Hypothalamus (tissue), 51 donors: ENCODE results near the gene NIPA2.

ENCODE experiments used
- DNase-seq, 51 donors: peaks; one replicate each; lab custom pipeline; 2025; lab: John Stamatoyannopoulos, UW

The NIPA2 gene

GRCh38 chr15:22831473-22831872 lies 7.0 kb upstream of the NIPA2 start:
- no peak for DNase-seq

- DNase-seq: no peak
Observed at GRCh38 chr15:22839046-22839695, 705 bp downstream of the NIPA2 start.

GRCh38 chr15:22844421-22845288 lies 6.2 kb downstream of the NIPA2 start:
- no peak for DNase-seq

DNA sequence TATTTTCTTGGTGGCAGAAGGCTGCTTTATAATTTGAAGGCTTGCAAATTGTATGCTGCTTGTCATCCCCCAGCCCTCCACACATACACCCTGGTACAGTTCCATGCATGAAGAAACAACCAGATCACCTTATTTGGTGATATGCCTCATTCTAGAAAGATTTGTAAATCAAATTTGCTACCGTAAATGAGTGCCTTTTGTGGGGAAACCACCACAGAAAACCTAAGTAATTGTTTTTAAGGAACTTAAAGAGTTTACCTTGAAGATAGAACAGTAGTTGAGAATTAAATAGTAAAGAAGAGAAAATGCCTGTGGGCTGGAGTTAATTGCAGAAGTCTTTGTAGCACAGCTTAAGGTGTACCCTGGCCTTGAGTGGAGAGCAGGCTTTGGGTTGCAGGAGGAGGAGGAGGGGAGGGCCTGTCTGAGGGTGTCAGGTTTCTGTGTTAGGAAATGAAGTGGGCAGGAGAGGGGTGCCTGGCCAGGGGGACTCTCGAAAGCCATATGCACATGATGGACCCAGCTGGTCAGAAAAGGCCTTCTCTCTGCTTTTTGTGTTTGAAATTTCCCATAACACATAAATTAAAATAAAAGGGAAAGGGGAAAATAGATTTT lies 6.9 kb downstream of the NIPA2 start:
- DNase-seq: no peak

- DNase-seq: no peak
Observed at GRCh38 chr15:22846073-22846472, 7.6 kb downstream of the NIPA2 start.

- no peak for DNase-seq
Observed at GRCh38 chr15:22850055-22850454, 11.6 kb downstream of the NIPA2 start.

GRCh38 chr15:22851513-22851912 lies 13.0 kb downstream of the NIPA2 start:
- DNase-seq: no peak

- DNase-seq: no peak
Observed at GRCh38 chr15:22855791-22856190, 17.3 kb downstream of the NIPA2 start.

DNA sequence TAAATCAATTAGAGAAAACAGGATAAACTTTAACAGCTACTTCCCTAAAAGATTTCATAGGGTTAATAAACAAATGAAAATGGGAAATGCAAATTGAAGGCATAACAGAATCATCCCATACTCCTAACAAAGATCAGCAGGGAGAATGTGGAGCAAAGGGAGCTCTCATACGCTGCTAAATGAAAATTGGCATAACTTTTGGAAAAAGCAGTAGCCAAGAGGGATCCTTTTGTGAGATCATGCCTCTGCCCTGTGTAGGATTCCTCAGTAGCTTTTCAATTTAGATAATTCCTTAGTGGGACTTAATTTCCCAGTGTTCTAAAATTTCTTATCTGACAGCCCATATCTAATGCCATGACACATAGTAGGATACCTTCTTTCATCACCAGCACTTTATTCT lies 18.2 kb downstream of the NIPA2 start:
- no peak for DNase-seq

- no peak for DNase-seq
Observed at GRCh38 chr15:22861161-22861560, 22.7 kb downstream of the NIPA2 start.

- no peak for DNase-seq
Observed at GRCh38 chr15:22863356-22863755, 24.9 kb downstream of the NIPA2 start.

GRCh38 chr15:22866079-22866478 lies 27.6 kb downstream of the NIPA2 start:
- DNase-seq: no peak

GRCh38 chr15:22867886-22868285 lies 29.4 kb downstream of the NIPA2 start:
- no peak for DNase-seq

DNA sequence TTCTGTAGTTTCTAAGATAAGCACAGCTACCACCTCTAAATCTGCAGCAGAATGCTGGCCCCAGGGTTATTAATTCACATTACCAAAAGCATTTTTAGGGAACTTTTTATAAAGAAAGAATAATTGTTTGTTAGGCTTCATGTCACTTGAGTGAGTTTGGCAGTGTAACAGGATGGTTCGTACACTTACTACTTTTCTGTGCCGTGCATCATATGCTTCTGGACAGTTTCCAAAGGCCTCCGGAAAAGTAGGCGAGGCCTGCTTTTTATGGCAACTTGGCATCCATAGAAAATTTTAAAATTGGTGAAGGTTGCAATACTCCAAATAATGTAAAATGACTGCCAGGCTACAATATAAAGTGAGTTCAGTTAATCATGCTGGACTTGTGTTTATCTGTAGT lies 30.0 kb downstream of the NIPA2 start:
- no peak for DNase-seq

- DNase-seq: no peak
Observed at GRCh38 chr15:22868928-22869327, 30.5 kb downstream of the NIPA2 start.

GRCh38 chr15:22869856-22870255 lies 31.4 kb downstream of the NIPA2 start:
- DNase-seq: no peak

GRCh38 chr15:22870865-22871264 lies 32.4 kb downstream of the NIPA2 start:
- DNase-seq: no peak

- DNase-seq: no peak
Observed at GRCh38 chr15:22871481-22872086, 33.1 kb downstream of the NIPA2 start.

- DNase-seq: no peak
Observed at GRCh38 chr15:22872936-22873701, 34.7 kb downstream of the NIPA2 start.

DNA sequence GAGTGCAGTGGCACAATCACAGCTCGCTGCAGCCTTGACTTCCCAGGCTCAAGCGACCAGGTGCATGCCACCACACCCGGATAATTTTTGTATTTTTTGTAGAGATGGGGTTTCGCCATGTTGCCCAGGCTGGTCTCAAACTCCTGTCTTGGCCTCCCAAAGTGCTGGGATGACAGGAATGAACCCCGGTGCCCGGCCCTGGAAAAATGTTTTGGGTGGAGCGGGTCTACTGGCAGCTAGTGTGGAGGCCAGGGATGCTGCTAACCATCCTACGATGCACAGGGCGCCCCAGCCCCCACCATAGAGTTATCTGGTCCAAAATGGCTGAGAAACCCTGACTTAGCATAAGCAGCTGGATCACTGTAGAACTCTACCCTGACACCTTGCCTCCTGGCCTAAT lies 35.4 kb downstream of the NIPA2 start:
- DNase-seq: no peak

- no peak for DNase-seq
Observed at GRCh38 chr15:22874256-22874655, 35.8 kb downstream of the NIPA2 start.
